ENCODE results near the gene TMEM87A. TPM values are rescaled to one million over a fixed set of nuclear protein-coding genes. Genes with fewer than 3 reads are reported as not detected.

TMEM87A gene
- total and polyA plus RNA-seq, 2 of the 4 experiments (the other 2 are of a cell fraction): 16.6 to 45.3 TPM

GRCh38 chr15:42282344-42282743 is 9.1 kb upstream of the TMEM87A start:
- ATAC-seq (ENCODE audit: low read depth): no peak
- no peak overlapping the region for H2BK20ac ChIP-seq (ENCODE audit: low read depth, low read length)

More at GRCh38 chr15:42282344-42282743, 9.1 kb upstream of the TMEM87A start:
- POLR2A ChIA-PET (ENCODE audit: unreplicated experiment): interaction anchor here (0.8 kb wide), 1 partner anchor 9 kb away, joined by 3 read pairs; the partner anchor contains the start of genes GANC and TMEM87A
- no peak overlapping the region for H3K27ac ChIP-seq (ENCODE audit: insufficient read depth, low read length)
- no peak for DNase-seq
- in situ Hi-C loops (cut with MboI; ENCODE audit: low sequenced_read_pairs) (no loop called here), dilution Hi-C loops (cut with HindIII; ENCODE audit: low sequenced_read_pairs, unreplicated experiment) (no loop called here), intact Hi-C loops (cut with micrococcal nuclease) (no loop called here)
- H4K91ac ChIP-seq (ENCODE audit: insufficient read depth, low read depth, low read length): no peak overlapping the region
- H2BK15ac ChIP-seq (ENCODE audit: low read depth, low read length): no peak overlapping the region
- CTCF ChIA-PET: no interaction called here
- H4K5ac ChIP-seq (ENCODE audit: low read depth, low read length): no peak overlapping the region
- no peak overlapping the region for H2BK5ac ChIP-seq (ENCODE audit: low read depth, low read length, poor library complexity, severe bottlenecking)
- no peak for TF ChIP-seq MAZ (IDR thresholded peaks at IDR 0.05; ENCODE audit: borderline replicate concordance, low read depth, low read length)
- TF ChIP-seq SMC3 (IDR thresholded peaks at IDR 0.05; ENCODE audit: low read depth, low read length): no peak
- H2BK120ac ChIP-seq (ENCODE audit: low read depth, low read length): no peak overlapping the region
- H3K9me1 ChIP-seq (ENCODE audit: insufficient read depth, low read length): peaks cover 14% of the 10 kb centered on the region
- no peak overlapping the region for H2AFZ ChIP-seq (replicated peaks; ENCODE audit: low read length, poor library complexity)
- H3K4me1 ChIP-seq (ENCODE audit: control insufficient read depth, insufficient read depth, low read length): peaks cover 3% of the 10 kb centered on the region; the same call in 1 of the 2 replicates
- no peaks in the 10 kb centered on the region for H3K27me3 ChIP-seq (ENCODE audit: control insufficient read depth, insufficient read depth, low read length)
- no peak overlapping the region for H2AK9ac ChIP-seq (replicated peaks; ENCODE audit: low read depth, low read length, poor library complexity)
- H3K14ac ChIP-seq (replicated peaks; ENCODE audit: low read depth, low read length): no peak overlapping the region
- H3K4me3 ChIP-seq (ENCODE audit: insufficient read depth, low read depth, low read length): no peak overlapping the region
- H3K79me1 ChIP-seq (ENCODE audit: low read depth in 1 of 2, low read length in 2 of 2): peaks cover 0 to 5% of the 10 kb centered on the region in 2 experiments; a peak in 1 of 4 replicates
- no peaks in the 10 kb centered on the region for H3K9me3 ChIP-seq (ENCODE audit: control insufficient read depth, insufficient read depth, low read length)
- no peak overlapping the region for H3K23ac ChIP-seq (ENCODE audit: low read depth, low read length)
- no peak overlapping the region for H2AK5ac ChIP-seq (ENCODE audit: low read depth, low read length)
- no peak overlapping the region for H3K4ac ChIP-seq (ENCODE audit: low read depth, low read length)
- no peak overlapping the region for H4K8ac ChIP-seq (ENCODE audit: low read depth in 2 of 2, low read length in 2 of 2)
- H4K20me1 ChIP-seq (ENCODE audit: insufficient read depth, low read length): no peaks in the 10 kb centered on the region
- H3K4me2 ChIP-seq (ENCODE audit: low read depth, low read length): no peak overlapping the region
- no peak overlapping the region for H3K56ac ChIP-seq (ENCODE audit: extremely low read depth, insufficient read depth, low read length)
- BruUV-seq (replicated peaks): no TSS peak
- H3K36me3 ChIP-seq (ENCODE audit: control insufficient read depth, insufficient read depth, low read length): peaks cover 10% of the 10 kb centered on the region
- H3K18ac ChIP-seq (ENCODE audit: low read depth, low read length): no peak overlapping the region
- H3K9ac ChIP-seq (ENCODE audit: low read depth, low read length): no peak overlapping the region

Measured in IMR-90 (cell line).